Liver (tissue), 9 donors: Measurements from ENCODE around the gene OTOF. TPM values are rescaled to one million over a fixed set of nuclear protein-coding genes. Genes with fewer than 3 reads are reported as not detected.

Experiments
- DNase-seq: peaks from one replicate; pipeline ENCODE4 v3.0.0-alpha.2; 2017; ENCODE audit warnings: low spot score
- H3K27ac ChIP-seq, 2 donors: one replicate each; pipeline ENCODE4 v1.7.0; 2013; ENCODE audit warnings: inconsistent platforms in 2 of 2, low read length in 2 of 2, control low read depth in 1 of 2, low read depth in 1 of 2, mild to moderate bottlenecking in 1 of 2
- H3K27me3 ChIP-seq, 4 donors: one replicate each; pipeline versions ENCODE4 v1.6.1 to v1.7.0; 2013; ENCODE audit warnings: low read length in 3 of 4, inconsistent platforms in 1 of 4, mild to moderate bottlenecking in 1 of 4, moderate library complexity in 1 of 4; ENCODE audit not compliant: control insufficient read depth in 4 of 4, insufficient read depth in 4 of 4
- H3K36me3 ChIP-seq, 4 donors: one replicate each; pipeline versions ENCODE4 v1.6.1 to v1.7.0; 2013; ENCODE audit warnings: low read length in 3 of 4, mild to moderate bottlenecking in 3 of 4, low read depth in 1 of 4, moderate library complexity in 1 of 4; ENCODE audit not compliant: control insufficient read depth in 4 of 4, insufficient read depth in 3 of 4
- H3K4me1 ChIP-seq, 4 donors: one replicate each; pipeline versions ENCODE4 v1.6.1 to v1.7.0; 2013; ENCODE audit warnings: low read length in 3 of 4, mild to moderate bottlenecking in 3 of 4, moderate library complexity in 1 of 4; ENCODE audit not compliant: control insufficient read depth in 4 of 4, insufficient read depth in 4 of 4
- H3K4me3 ChIP-seq, 3 donors: one replicate each; pipeline versions ENCODE4 v1.6.1 to v1.7.0; 2013; ENCODE audit warnings: low read length in 3 of 3, control low read depth in 1 of 3, low read depth in 1 of 3, mild to moderate bottlenecking in 1 of 3
- H3K9ac ChIP-seq, 2 donors: one replicate each; pipeline ENCODE4 v1.7.0; 2013; ENCODE audit warnings: low read length in 2 of 2, mild to moderate bottlenecking in 2 of 2, moderate library complexity in 2 of 2, control low read depth in 1 of 2, low read depth in 1 of 2
- H3K9me3 ChIP-seq, 4 donors: one replicate each; pipeline versions ENCODE4 v1.6.1 to v1.7.0; 2013; ENCODE audit warnings: low read length in 3 of 4; ENCODE audit not compliant: control insufficient read depth in 4 of 4
- CTCF ChIP-seq: fragments of 150-350 bp; IDR thresholded peaks from 2 replicates; pipeline ENCODE4 v1.5.1; 2017; ENCODE audit warnings: improper control_type of control experiment, low read depth, low read length; ENCODE audit not compliant: missing input control
- EGR1 ChIP-seq, 2 donors: IDR thresholded peaks; 2 replicates each; pipeline ENCODE4 v1.6.1; 2016 to 2018; ENCODE audit warnings: antibody characterized with exemption in 2 of 2, low read depth in 2 of 2
- FOXA1 ChIP-seq: IDR thresholded peaks from 2 replicates; pipeline ENCODE4 v1.6.1; 2016; ENCODE audit warnings: antibody characterized with exemption
- FOXA2 ChIP-seq: IDR thresholded peaks from 2 replicates; pipeline ENCODE4 v1.6.1; 2016; ENCODE audit warnings: antibody characterized with exemption
- NR2F2 ChIP-seq: IDR thresholded peaks from 2 replicates; pipeline ENCODE4 v1.6.1; 2016; ENCODE audit warnings: antibody characterized with exemption
- RAD21 ChIP-seq, 2 donors: IDR thresholded peaks; 2 replicates each; pipeline ENCODE4 v1.6.1; 2016; ENCODE audit warnings: antibody characterized with exemption in 2 of 2, mild to moderate bottlenecking in 2 of 2
- RXRA ChIP-seq, 2 donors: IDR thresholded peaks; 2 replicates each; pipeline ENCODE4 v1.6.1; 2017 to 2018; ENCODE audit warnings: antibody characterized with exemption in 2 of 2, mild to moderate bottlenecking in 1 of 2
- SP1 ChIP-seq: IDR thresholded peaks from 2 replicates; pipeline ENCODE4 v1.6.1; 2018; ENCODE audit warnings: antibody characterized with exemption, mild to moderate bottlenecking
- WGBS: extraction: QIAGEN DNeasy Blood & Tissue Kit; methylation state at CpG from one replicate; pipeline ENCODE4 v1.1.7; 2013; 5-methylcytosine and 5-hydroxymethylcytosine counted together
- polyA plus RNA-seq, 2 donors: library from polyadenylated mRNA; stranded (reverse) in 1 of 2; unstranded in 1 of 2; fragments of 200-250 nt in 1 of 2; fragments of >200 nt in 1 of 2; fragmentation: Nextera tagmentation in 1 of 2; extraction: Ambion mirVana in 1 of 2; gene quantifications; one replicate each; pipeline versions ENCODE4 v1.2.1 to v1.2.3, GENCODE V29; 2013 to 2015
- total RNA-seq, 2 donors: library from RNA; depleted of rRNA; stranded (reverse); fragments of >200 nt; gene quantifications; one replicate each; pipeline ENCODE4 v1.2.3, GENCODE V29; 2014
- TF ChIP-seq, protein P1 (sequence below): IDR thresholded peaks from 2 replicates; pipeline ENCODE4 v1.6.1; 2016; ENCODE audit warnings: antibody characterized with exemption, mild to moderate bottlenecking
- TF ChIP-seq, protein P2 (sequence below): IDR thresholded peaks from 2 replicates; pipeline ENCODE4 v1.6.1; 2016; ENCODE audit warnings: antibody characterized with exemption
- TF ChIP-seq, protein P3 (sequence below): IDR thresholded peaks from 2 replicates; pipeline ENCODE4 v1.6.1; 2016; ENCODE audit warnings: antibody characterized with exemption
- donor health status: healthy.
- donor health status: healthy.
- donor health status: healthy.
- donor health status: healthy.
- donor health status: healthy.

The OTOF gene
- total and polyA plus RNA-seq, 4 donors: 0.06 to 0.28 (median 0.07) TPM; not detected in 1

- no peak overlapping the region for H3K9ac ChIP-seq
- no peak for DNase-seq
- no peaks in the 10 kb centered on the region for H3K4me1 ChIP-seq
- peaks cover 0 to 4% (median 0%) of the 10 kb centered on the region in 4 donors for H3K27me3 ChIP-seq
- H3K4me3 ChIP-seq: no peak overlapping the region
- no peaks in the 10 kb centered on the region for H3K36me3 ChIP-seq
- H3K9me3 ChIP-seq: no peaks in the 10 kb centered on the region
- H3K27ac ChIP-seq: no peak overlapping the region
- TF ChIP-seq, protein P1, sequence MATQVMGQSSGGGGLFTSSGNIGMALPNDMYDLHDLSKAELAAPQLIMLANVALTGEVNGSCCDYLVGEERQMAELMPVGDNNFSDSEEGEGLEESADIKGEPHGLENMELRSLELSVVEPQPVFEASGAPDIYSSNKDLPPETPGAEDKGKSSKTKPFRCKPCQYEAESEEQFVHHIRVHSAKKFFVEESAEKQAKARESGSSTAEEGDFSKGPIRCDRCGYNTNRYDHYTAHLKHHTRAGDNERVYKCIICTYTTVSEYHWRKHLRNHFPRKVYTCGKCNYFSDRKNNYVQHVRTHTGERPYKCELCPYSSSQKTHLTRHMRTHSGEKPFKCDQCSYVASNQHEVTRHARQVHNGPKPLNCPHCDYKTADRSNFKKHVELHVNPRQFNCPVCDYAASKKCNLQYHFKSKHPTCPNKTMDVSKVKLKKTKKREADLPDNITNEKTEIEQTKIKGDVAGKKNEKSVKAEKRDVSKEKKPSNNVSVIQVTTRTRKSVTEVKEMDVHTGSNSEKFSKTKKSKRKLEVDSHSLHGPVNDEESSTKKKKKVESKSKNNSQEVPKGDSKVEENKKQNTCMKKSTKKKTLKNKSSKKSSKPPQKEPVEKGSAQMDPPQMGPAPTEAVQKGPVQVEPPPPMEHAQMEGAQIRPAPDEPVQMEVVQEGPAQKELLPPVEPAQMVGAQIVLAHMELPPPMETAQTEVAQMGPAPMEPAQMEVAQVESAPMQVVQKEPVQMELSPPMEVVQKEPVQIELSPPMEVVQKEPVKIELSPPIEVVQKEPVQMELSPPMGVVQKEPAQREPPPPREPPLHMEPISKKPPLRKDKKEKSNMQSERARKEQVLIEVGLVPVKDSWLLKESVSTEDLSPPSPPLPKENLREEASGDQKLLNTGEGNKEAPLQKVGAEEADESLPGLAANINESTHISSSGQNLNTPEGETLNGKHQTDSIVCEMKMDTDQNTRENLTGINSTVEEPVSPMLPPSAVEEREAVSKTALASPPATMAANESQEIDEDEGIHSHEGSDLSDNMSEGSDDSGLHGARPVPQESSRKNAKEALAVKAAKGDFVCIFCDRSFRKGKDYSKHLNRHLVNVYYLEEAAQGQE: no peak
- TF ChIP-seq FOXA1: no peak
- TF ChIP-seq NR2F2: no peak
- TF ChIP-seq, protein P2, sequence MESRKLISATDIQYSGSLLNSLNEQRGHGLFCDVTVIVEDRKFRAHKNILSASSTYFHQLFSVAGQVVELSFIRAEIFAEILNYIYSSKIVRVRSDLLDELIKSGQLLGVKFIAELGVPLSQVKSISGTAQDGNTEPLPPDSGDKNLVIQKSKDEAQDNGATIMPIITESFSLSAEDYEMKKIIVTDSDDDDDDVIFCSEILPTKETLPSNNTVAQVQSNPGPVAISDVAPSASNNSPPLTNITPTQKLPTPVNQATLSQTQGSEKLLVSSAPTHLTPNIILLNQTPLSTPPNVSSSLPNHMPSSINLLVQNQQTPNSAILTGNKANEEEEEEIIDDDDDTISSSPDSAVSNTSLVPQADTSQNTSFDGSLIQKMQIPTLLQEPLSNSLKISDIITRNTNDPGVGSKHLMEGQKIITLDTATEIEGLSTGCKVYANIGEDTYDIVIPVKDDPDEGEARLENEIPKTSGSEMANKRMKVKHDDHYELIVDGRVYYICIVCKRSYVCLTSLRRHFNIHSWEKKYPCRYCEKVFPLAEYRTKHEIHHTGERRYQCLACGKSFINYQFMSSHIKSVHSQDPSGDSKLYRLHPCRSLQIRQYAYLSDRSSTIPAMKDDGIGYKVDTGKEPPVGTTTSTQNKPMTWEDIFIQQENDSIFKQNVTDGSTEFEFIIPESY: no peak
- TF ChIP-seq EGR1 (IDR thresholded peaks at IDR 0.05; ENCODE audit: low read depth in 2 of 2): no peak
- no peak for TF ChIP-seq RAD21 (IDR thresholded peaks at IDR 0.05)
- TF ChIP-seq, protein P3, sequence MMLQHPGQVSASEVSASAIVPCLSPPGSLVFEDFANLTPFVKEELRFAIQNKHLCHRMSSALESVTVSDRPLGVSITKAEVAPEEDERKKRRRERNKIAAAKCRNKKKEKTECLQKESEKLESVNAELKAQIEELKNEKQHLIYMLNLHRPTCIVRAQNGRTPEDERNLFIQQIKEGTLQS: no peak
- TF ChIP-seq RXRA (IDR thresholded peaks at IDR 0.05): no peak
- TF ChIP-seq SP1: no peak
These were observed 45.6 kb downstream of the OTOF start for GRCh38 chr2:26432363-26432762.

DNA sequence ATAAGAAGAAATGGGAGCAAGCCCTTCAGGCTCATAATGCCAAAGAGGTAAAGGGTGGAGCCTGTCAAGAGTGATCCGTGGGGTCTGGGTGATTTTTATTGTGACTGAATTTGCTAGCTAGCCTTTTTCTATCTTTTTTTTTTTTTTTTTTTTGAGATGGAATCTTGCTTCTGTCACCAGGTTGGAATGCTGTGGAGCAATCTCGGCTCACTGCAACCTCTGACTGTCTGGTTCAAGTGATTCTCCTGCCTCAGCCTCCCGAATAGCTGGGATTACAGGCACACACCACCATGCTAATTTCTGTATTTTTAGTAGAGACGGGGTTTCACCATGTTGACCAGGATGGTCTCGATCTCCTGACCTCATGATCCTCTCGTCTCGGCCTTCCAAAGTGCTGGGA, 47.1 kb downstream of the OTOF start:
- Histone ChIP-seq H3K27ac (no peak overlapping the region), H3K4me1 (no peaks in the 10 kb centered on the region), H3K9me3 (no peaks in the 10 kb centered on the region), H3K4me3 (no peak overlapping the region), H3K27me3 (peaks cover 0 to 4% (median 0%) of the 10 kb centered on the region in 4 donors), H3K9ac (no peak overlapping the region), H3K36me3 (no peaks in the 10 kb centered on the region)
- no peak for DNase-seq
- WGBS: 92% methylated on average over 7 of the region's 7 CpGs
- TF ChIP-seq CTCF: no peak
- no peak for TF ChIP-seq FOXA2
